ENCODE measurements around the gene TSPEAR.

Gene TSPEAR

DNA sequence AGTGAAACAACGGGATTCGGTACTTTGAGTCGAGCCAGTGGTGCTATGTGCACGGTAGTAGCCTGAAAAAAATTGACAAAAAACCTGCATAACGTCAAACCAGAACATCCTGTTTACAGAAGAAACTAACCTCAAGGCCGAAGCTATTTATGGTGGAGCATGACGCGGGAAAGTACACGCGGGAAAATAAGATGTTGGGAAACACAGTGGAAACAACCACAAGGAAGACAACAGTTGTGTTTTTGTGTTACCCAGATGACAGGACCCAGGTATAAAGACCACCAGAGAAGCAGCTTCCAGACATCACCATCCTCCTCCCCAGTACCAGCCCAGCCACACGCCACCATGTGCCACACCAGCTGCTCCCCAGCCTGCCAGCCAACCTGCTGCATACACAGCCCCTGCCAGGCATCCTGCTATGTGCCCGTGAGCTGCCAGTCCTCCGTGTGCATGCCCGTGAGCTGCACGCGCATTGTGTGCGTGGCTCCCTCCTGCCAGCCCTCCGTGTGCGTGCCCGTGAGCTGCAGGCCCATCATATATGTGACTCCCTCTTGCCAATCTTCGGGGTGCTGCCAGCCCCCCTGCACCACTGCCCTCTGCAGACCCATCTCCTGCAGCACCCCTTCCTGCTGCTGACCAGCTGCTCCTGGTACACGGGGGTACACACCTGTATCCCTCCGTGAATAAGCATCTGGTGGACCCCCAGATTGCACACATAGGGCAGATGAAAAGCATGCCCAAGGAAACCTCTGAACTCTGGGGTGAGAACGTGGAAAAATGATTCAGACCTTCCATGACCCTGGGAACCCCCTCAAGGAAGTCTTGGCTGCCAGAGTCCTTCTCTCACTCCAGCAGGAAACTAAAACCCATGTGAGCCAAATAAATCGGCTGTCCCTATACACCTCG, 53.5 kb downstream of the TSPEAR start, which contains the start of gene KRTAP12-3:
Gene KRTAP12-3 (plus strand): TSS at position 298 of the 906 bp plus-strand sequence. CDS start 48 bp downstream, at position 346.
- TF ChIP-seq, protein P1, sequence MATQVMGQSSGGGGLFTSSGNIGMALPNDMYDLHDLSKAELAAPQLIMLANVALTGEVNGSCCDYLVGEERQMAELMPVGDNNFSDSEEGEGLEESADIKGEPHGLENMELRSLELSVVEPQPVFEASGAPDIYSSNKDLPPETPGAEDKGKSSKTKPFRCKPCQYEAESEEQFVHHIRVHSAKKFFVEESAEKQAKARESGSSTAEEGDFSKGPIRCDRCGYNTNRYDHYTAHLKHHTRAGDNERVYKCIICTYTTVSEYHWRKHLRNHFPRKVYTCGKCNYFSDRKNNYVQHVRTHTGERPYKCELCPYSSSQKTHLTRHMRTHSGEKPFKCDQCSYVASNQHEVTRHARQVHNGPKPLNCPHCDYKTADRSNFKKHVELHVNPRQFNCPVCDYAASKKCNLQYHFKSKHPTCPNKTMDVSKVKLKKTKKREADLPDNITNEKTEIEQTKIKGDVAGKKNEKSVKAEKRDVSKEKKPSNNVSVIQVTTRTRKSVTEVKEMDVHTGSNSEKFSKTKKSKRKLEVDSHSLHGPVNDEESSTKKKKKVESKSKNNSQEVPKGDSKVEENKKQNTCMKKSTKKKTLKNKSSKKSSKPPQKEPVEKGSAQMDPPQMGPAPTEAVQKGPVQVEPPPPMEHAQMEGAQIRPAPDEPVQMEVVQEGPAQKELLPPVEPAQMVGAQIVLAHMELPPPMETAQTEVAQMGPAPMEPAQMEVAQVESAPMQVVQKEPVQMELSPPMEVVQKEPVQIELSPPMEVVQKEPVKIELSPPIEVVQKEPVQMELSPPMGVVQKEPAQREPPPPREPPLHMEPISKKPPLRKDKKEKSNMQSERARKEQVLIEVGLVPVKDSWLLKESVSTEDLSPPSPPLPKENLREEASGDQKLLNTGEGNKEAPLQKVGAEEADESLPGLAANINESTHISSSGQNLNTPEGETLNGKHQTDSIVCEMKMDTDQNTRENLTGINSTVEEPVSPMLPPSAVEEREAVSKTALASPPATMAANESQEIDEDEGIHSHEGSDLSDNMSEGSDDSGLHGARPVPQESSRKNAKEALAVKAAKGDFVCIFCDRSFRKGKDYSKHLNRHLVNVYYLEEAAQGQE (IDR thresholded peaks at IDR 0.05; ENCODE audit: insufficient read depth in 1 of 2, low read depth in 2 of 2, low read length in 2 of 2) = no peak
- TF ChIP-seq POLR2AphosphoS5 (IDR thresholded peaks at IDR 0.05; ENCODE audit: low read depth, low read length) (no peak), TAF1 (IDR thresholded peaks at IDR 0.05; ENCODE audit: borderline replicate concordance, insufficient read depth, low read length) (no peak), FOXP2 (optimal IDR thresholded peaks at IDR 0.05; ENCODE audit: borderline replicate concordance, extremely low read depth, extremely low read length, insufficient read depth) (no peak), SIN3A (IDR thresholded peaks at IDR 0.05; ENCODE audit: borderline replicate concordance, insufficient read depth, low read length) (no peak)

GRCh38 chr21:44656868-44657267, 54.5 kb downstream of the TSPEAR start:
- TF ChIP-seq POLR2AphosphoS5 (IDR thresholded peaks at IDR 0.05; ENCODE audit: low read depth, low read length) = no peak
- TF ChIP-seq, protein P1 (IDR thresholded peaks at IDR 0.05; ENCODE audit: insufficient read depth in 1 of 2, low read depth in 2 of 2, low read length in 2 of 2) = no peak
- TF ChIP-seq FOXP2 (optimal IDR thresholded peaks at IDR 0.05; ENCODE audit: borderline replicate concordance, extremely low read depth, extremely low read length, insufficient read depth) = no peak
- no peak for TF ChIP-seq TAF1 (IDR thresholded peaks at IDR 0.05; ENCODE audit: borderline replicate concordance, insufficient read depth, low read length)
- no peak for TF ChIP-seq SIN3A (IDR thresholded peaks at IDR 0.05; ENCODE audit: borderline replicate concordance, insufficient read depth, low read length)

GRCh38 chr21:44654576-44655175, 56.7 kb downstream of the TSPEAR start, which contains the start of gene KRTAP12-4:
Gene KRTAP12-4, minus strand, starts transcription at chr21:44654659. Its CDS starts 45 bp downstream, at chr21:44654614.
- TF ChIP-seq, protein P1 (IDR thresholded peaks at IDR 0.05; ENCODE audit: insufficient read depth in 1 of 2, low read depth in 2 of 2, low read length in 2 of 2) = no peak
- TF ChIP-seq TAF1 (IDR thresholded peaks at IDR 0.05; ENCODE audit: borderline replicate concordance, insufficient read depth, low read length) = no peak
- no peak for TF ChIP-seq FOXP2 (optimal IDR thresholded peaks at IDR 0.05; ENCODE audit: borderline replicate concordance, extremely low read depth, extremely low read length, insufficient read depth)
- no peak for TF ChIP-seq POLR2AphosphoS5 (IDR thresholded peaks at IDR 0.05; ENCODE audit: low read depth, low read length)
- no peak for TF ChIP-seq SIN3A (IDR thresholded peaks at IDR 0.05; ENCODE audit: borderline replicate concordance, insufficient read depth, low read length)

GRCh38 chr21:44653656-44654575, 57.5 kb downstream of the TSPEAR start:
- TF ChIP-seq SIN3A (IDR thresholded peaks at IDR 0.05; ENCODE audit: borderline replicate concordance, insufficient read depth, low read length) = no peak
- TF ChIP-seq TAF1 (IDR thresholded peaks at IDR 0.05; ENCODE audit: borderline replicate concordance, insufficient read depth, low read length) = no peak
- TF ChIP-seq POLR2AphosphoS5 (IDR thresholded peaks at IDR 0.05; ENCODE audit: low read depth, low read length) = no peak
- TF ChIP-seq, protein P1 (IDR thresholded peaks at IDR 0.05; ENCODE audit: insufficient read depth in 1 of 2, low read depth in 2 of 2, low read length in 2 of 2) = no peak
- no peak for TF ChIP-seq FOXP2 (optimal IDR thresholded peaks at IDR 0.05; ENCODE audit: borderline replicate concordance, extremely low read depth, extremely low read length, insufficient read depth)

Data from PFSK-1 (cell line).